ENCODE measurements around the gene C18orf32. TPM values are rescaled to one million over a fixed set of nuclear protein-coding genes. Genes with fewer than 3 reads are reported as not detected.

The C18orf32 gene
- total and polyA plus RNA-seq, 4 donors: 37.9 to 53.3 (median 44.8) TPM

- intact Hi-C loops (cut with DNase I): no loop called here
- H3K9me3 ChIP-seq (ENCODE audit: control insufficient read depth, low read length): no peaks in the 10 kb centered on the region
- H3K27ac ChIP-seq (ENCODE audit: low read depth in 1 of 2, low read length in 2 of 2): no peak overlapping the region
- no peak overlapping the region for H3K4me3 ChIP-seq (ENCODE audit: low read length in 2 of 2)
- ATAC-seq (ENCODE audit: low FRiP score) (no peak), DNase-seq (no peak)
- 87 to 88% methylated on average over 6 of the region's 6 CpGs for WGBS, 2 donors
- H3K27me3 ChIP-seq (ENCODE audit: control insufficient read depth in 1 of 2, insufficient read depth in 2 of 2, low read length in 1 of 2): no peaks in the 10 kb centered on the region
- peaks cover 0 to 2% of the 10 kb centered on the region in 2 donors for H3K4me1 ChIP-seq (ENCODE audit: control insufficient read depth in 1 of 2, insufficient read depth in 2 of 2, low read length in 2 of 2)
- peaks cover 0 to 2% of the 10 kb centered on the region in 2 donors for H3K36me3 ChIP-seq (ENCODE audit: control insufficient read depth in 1 of 2, insufficient read depth in 2 of 2, low read length in 1 of 2)
Observed at GRCh38 chr18:49431165-49431962, 55.7 kb downstream of the C18orf32 start.

Other genes with a start within 250 kb of the C18orf32 start
- gene DYM, start 26.6 kb downstream of the C18orf32 start, total RNA-seq: 10 to 100 TPM; 81.5 to 83.3 TPM
- gene DYM, start 26.6 kb downstream of the C18orf32 start, polyA plus RNA-seq: 10 to 100 TPM; 14.1 to 16.6 TPM
- gene RPL17, start 5.2 kb upstream of the C18orf32 start, total RNA-seq: 1,000 to 10,000 TPM; 1,134 to 1,294 TPM
- gene RPL17, start 5.2 kb upstream of the C18orf32 start, polyA plus RNA-seq: 1,000 to 10,000 TPM; 2,383 to 5,051 TPM
- 10 to 100 TPM in 1 of 2 donors, 1 to 10 TPM in 1; 9.1 to 23.7 TPM for gene LIPG, start 74.8 kb upstream of the C18orf32 start, total RNA-seq
- under 1 TPM; 0.03 to 0.38 TPM for gene LIPG, start 74.8 kb upstream of the C18orf32 start, polyA plus RNA-seq